Esophagus squamous epithelium (tissue), 5 donors: ENCODE data around the gene ST6GALNAC3. TPM values are rescaled to one million over a fixed set of nuclear protein-coding genes. Genes with fewer than 3 reads are reported as not detected.

Source experiments
- DNase-seq: peaks from one replicate; lab custom pipeline; 2025; lab: John Stamatoyannopoulos, UW
- H3K27ac ChIP-seq, 4 donors: fragments of 200-600 bp; sonication (generic); one replicate each; pipeline ENCODE4 v1.5.1; 2016 to 2019; ENCODE audit warnings: mild to moderate bottlenecking in 1 of 4
- H3K27me3 ChIP-seq, 4 donors: fragments of 200-600 bp; sonication (generic); 1 replicate in 3 of 4; 2 replicates in 1 of 4; pipeline versions ENCODE4 v1.5.1 to v1.6.0; 2017 to 2021; ENCODE audit warnings: antibody characterized with exemption in 1 of 4
- H3K36me3 ChIP-seq, 3 donors: fragments of 200-600 bp; sonication (generic); one replicate each; pipeline ENCODE4 v1.5.1; 2016 to 2019
- H3K4me1 ChIP-seq, 3 donors: fragments of 200-600 bp; sonication (generic); one replicate each; pipeline ENCODE4 v1.5.1; 2017 to 2019
- H3K4me3 ChIP-seq, 4 donors: fragments of 200-600 bp; sonication (generic); 1 replicate in 3 of 4; 2 replicates in 1 of 4; pipeline ENCODE4 v1.5.1; 2016 to 2019; ENCODE audit warnings: mild to moderate bottlenecking in 2 of 4, moderate library complexity in 1 of 4
- H3K9me3 ChIP-seq, 3 donors: fragments of 200-600 bp; sonication (generic); one replicate each; pipeline ENCODE4 v1.5.1; 2016 to 2019
- POLR2A ChIP-seq, 4 donors: fragments of 450-650 bp; IDR thresholded peaks; one replicate each; pipeline ENCODE4 v1.6.1; 2017; ENCODE audit warnings: antibody characterized with exemption in 4 of 4, mild to moderate bottlenecking in 4 of 4, moderate library complexity in 3 of 4
- WGBS, 2 donors: methylation state at CpG; one replicate each; pipeline ENCODE4 v1.1.5; 2018; 5-methylcytosine and 5-hydroxymethylcytosine counted together
- intact Hi-C: fragments of 100-400 bp; cut with DNase I; formaldehyde crosslinking; loops from one replicate; pipeline ENCODE4 v1.15.0; 2022
- total RNA-seq, 4 donors: library from RNA; depleted of rRNA; stranded (reverse); fragments of >200 nt; gene quantifications; one replicate each; pipeline ENCODE4 v1.1.0, GENCODE V29; 2016
- TF ChIP-seq, protein P1 (sequence below), 6 experiments: fragments of 450-650 bp in 4 of 6; fragments of 200-600 bp in 2 of 6; sonication (generic) in 2 of 6; IDR thresholded peaks; one replicate each; pipeline ENCODE4 v1.5.1; 2016 to 2019; ENCODE audit warnings: antibody characterized with exemption in 6 of 6, mild to moderate bottlenecking in 4 of 6, moderate library complexity in 4 of 6
- donor health status: DM: yes; HTN: yes; CAD: no.

ST6GALNAC3 gene
- total RNA-seq, 4 donors from 2014 or later: 0.27 to 4.3 (median 2.2) TPM

GRCh38 chr1:76210160-76210559 is 135.6 kb downstream of the ST6GALNAC3 start:
- intact Hi-C loops: no loop called here
- TF ChIP-seq POLR2A (IDR thresholded peaks at IDR 0.05): no peak
- TF ChIP-seq, protein P1, sequence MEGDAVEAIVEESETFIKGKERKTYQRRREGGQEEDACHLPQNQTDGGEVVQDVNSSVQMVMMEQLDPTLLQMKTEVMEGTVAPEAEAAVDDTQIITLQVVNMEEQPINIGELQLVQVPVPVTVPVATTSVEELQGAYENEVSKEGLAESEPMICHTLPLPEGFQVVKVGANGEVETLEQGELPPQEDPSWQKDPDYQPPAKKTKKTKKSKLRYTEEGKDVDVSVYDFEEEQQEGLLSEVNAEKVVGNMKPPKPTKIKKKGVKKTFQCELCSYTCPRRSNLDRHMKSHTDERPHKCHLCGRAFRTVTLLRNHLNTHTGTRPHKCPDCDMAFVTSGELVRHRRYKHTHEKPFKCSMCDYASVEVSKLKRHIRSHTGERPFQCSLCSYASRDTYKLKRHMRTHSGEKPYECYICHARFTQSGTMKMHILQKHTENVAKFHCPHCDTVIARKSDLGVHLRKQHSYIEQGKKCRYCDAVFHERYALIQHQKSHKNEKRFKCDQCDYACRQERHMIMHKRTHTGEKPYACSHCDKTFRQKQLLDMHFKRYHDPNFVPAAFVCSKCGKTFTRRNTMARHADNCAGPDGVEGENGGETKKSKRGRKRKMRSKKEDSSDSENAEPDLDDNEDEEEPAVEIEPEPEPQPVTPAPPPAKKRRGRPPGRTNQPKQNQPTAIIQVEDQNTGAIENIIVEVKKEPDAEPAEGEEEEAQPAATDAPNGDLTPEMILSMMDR (IDR thresholded peaks at IDR 0.05): no peak
- no peak overlapping the region for H3K27ac ChIP-seq
- H3K36me3 ChIP-seq: no peaks in the 10 kb centered on the region
- H3K4me3 ChIP-seq: no peak overlapping the region
- H3K4me1 ChIP-seq: no peaks in the 10 kb centered on the region
- no peaks in the 10 kb centered on the region for H3K27me3 ChIP-seq
- no peak for DNase-seq
- H3K9me3 ChIP-seq: no peaks in the 10 kb centered on the region

DNA sequence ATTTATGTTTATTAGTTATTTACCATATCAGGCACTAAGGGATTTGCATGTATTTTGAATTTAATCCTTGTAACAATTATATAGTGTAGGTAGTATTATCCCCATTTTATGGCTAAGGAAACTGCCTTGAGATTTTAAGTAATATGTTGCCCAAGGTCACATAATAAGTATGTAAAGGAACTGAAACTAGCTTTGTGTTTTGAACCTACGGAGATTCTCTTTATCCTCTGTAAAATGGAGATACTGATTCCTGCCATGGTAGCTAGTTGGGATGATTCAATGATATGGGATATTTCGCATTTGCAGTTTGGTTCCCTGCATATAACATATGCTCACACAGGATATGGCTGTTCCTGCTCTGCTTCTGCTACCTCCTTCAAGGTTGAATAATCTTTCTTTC is 144.3 kb downstream of the ST6GALNAC3 start:
- Histone ChIP-seq H3K27me3 (no peaks in the 10 kb centered on the region), H3K4me3 (no peak overlapping the region), H3K9me3 (no peaks in the 10 kb centered on the region), H3K27ac (no peak overlapping the region), H3K36me3 (no peaks in the 10 kb centered on the region), H3K4me1 (no peaks in the 10 kb centered on the region)
- 79 to 85% methylated on average over 2 of the region's 2 CpGs for WGBS, 2 donors
- intact Hi-C loops: no loop called here
- no peak for DNase-seq
- TF ChIP-seq, protein P1 (IDR thresholded peaks at IDR 0.05): no peak
- TF ChIP-seq POLR2A (IDR thresholded peaks at IDR 0.05): no peak

DNA sequence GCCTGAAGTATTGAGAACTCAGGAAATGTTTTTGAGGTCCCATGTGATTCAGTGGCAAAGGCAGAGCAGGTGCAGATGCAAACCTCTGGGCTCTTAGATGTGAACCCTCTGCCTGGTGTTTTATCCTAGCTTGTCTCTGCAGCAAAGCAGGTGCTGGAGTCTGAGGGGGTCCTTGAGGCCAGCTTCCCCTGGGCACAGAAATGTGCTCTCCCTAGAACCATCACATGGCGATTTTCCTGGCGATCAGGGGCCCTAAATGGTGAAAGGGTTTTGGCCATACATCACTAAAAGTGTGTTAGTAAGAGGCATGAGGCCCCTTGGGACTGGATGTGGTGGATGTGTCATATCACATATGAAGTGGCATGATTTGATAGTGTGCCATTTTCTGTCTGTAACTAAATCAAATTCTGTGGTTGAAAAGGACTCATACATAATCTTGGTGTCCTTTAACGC is 144.8 kb downstream of the ST6GALNAC3 start:
- H3K27me3 ChIP-seq: no peaks in the 10 kb centered on the region
- intact Hi-C loops: no loop called here
- TF ChIP-seq, protein P1 (IDR thresholded peaks at IDR 0.05): no peak
- no peak for TF ChIP-seq POLR2A (IDR thresholded peaks at IDR 0.05)
- WGBS, 2 donors: 87 to 95% methylated on average over 2 to 3 of the region's 3 CpGs
- no peaks in the 10 kb centered on the region for H3K4me1 ChIP-seq
- no peak overlapping the region for H3K4me3 ChIP-seq
- no peaks in the 10 kb centered on the region for H3K9me3 ChIP-seq
- no peak overlapping the region for H3K27ac ChIP-seq
- DNase-seq: no peak
- no peaks in the 10 kb centered on the region for H3K36me3 ChIP-seq

GRCh38 chr1:76224752-76225151 is 150.2 kb downstream of the ST6GALNAC3 start:
- intact Hi-C loops: no loop called here
- TF ChIP-seq, protein P1 (IDR thresholded peaks at IDR 0.05): no peak
- no peak for TF ChIP-seq POLR2A (IDR thresholded peaks at IDR 0.05)
- no peaks in the 10 kb centered on the region for H3K27me3 ChIP-seq
- H3K4me1 ChIP-seq: no peaks in the 10 kb centered on the region
- no peak overlapping the region for H3K4me3 ChIP-seq
- no peak overlapping the region for H3K27ac ChIP-seq
- no peaks in the 10 kb centered on the region for H3K36me3 ChIP-seq
- H3K9me3 ChIP-seq: no peaks in the 10 kb centered on the region
- 44 to 48% methylated on average over 3 of the region's 3 CpGs for WGBS, 2 donors
- no peak for DNase-seq

GRCh38 chr1:76225526-76225925 is 151.0 kb downstream of the ST6GALNAC3 start:
- Histone ChIP-seq H3K9me3 (no peaks in the 10 kb centered on the region), H3K36me3 (no peaks in the 10 kb centered on the region), H3K4me3 (no peak overlapping the region), H3K27ac (no peak overlapping the region), H3K4me1 (no peaks in the 10 kb centered on the region), H3K27me3 (no peaks in the 10 kb centered on the region)
- DNase-seq: no peak
- WGBS, 2 donors: 57 to 58% methylated on average over 1 of the region's 1 CpG
- TF ChIP-seq POLR2A (IDR thresholded peaks at IDR 0.05): no peak
- TF ChIP-seq, protein P1 (IDR thresholded peaks at IDR 0.05): no peak
- intact Hi-C loops: no loop called here
